ENCODE data around the gene BOLL. TPM values are rescaled to one million over a fixed set of nuclear protein-coding genes. Genes with fewer than 3 reads are reported as not detected.
"Not testable (repeated sequence)": the region's sequence is repeated elsewhere in the genome, so short reads cannot be mapped to it uniquely, and the experiment has no call there.

BOLL gene
- total RNA-seq, 1 donor from 2014 or later = not detected

DNA sequence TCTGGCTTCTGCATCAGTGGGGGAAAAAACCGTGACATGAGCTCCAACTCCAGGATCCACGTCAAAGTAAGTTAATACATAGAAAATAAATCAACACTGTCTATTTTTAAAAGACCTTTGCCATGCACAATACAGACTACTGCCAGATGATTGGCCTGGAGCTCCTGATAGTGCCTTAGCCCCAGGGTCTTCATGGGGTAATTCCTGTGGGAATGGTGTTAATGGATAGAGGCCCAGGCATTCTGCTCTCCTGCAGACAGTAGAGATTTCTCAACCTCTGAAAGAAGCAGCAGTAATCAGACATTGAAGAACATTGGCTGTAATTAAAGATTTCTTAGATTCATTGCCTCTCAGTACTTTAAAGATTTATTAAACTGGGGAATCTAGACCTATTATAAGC, 15.0 kb upstream of the BOLL start:
- intact Hi-C loops (cut with DNase I) = no loop called here
- DNase-seq (ENCODE audit: low spot score) = no peak

DNA sequence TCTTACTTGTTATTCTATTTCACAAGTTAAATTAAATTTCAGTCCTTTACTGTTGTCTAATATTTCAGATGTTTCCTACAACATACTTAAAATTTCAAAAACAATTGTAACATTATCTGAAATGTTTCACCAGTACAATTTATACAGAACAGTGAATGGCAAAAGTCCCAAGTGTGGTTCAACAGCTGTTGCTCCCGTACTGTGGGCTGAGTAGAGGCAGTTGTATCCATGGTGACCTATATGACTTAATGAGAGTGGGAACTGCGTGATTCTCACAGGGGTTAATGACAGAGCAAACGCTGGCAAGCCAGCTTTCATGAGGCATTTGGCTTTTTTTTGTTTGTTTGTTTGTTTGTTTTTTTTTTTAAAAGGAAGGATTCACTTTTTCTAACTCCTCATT, 13.9 kb upstream of the BOLL start:
- intact Hi-C loops (cut with DNase I) = no loop called here
- no peak for DNase-seq (ENCODE audit: low spot score)

GRCh38 chr2:197798187-197798586, 13.1 kb upstream of the BOLL start:
- intact Hi-C loops (cut with DNase I) = no loop called here
- DNase-seq (ENCODE audit: low spot score) = no peak

- intact Hi-C loops (cut with DNase I) = no loop called here
- no peak for DNase-seq (ENCODE audit: low spot score)
These were observed 10.2 kb upstream of the BOLL start for GRCh38 chr2:197795277-197795676.

- intact Hi-C loops (cut with DNase I) = no loop called here
- no peak for DNase-seq (ENCODE audit: low spot score)
These were observed 8.3 kb upstream of the BOLL start for GRCh38 chr2:197793456-197793855.

DNA sequence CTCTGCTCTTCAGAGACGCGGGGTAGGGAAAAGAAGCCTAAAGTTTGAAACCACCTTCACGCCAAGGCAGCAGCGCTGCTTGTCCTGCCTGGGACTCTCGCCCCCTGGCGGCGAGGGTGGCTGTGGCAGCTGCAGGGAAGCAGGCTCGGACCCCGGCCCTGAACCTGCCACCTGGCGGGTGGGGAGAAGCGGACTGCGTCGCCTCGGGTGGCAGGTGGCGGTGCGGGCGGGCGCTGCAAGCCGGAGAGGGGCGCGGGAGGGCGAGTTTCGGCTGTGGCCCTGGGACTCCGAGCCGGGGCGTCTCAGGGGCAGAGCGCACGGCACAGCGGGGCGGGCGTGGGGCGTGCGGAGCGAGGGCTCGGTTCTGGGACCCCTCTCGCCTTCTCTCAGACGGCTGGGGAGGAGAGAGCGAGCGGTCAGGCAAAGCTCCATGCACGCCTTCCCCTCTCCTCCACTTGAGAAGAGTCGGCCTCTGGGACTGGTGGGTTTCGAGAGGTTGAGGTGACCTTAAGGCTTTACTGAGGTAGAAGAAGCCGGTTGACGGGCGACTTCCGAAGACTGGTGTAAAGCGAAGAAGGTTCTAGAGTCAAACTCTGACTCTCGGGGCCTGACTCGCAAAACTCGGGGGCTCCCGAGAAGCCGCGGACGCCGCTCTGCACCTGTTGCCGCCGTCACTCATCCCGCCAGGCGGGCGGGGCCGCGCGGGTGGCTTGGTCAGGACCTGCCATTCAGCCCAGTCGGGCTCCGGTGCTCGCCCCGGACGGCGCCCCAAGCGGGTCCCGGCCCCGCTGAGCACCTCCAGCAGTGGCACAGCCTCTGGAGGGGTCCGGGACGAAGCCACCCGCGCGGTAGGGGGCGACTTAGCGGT, 1.1 kb upstream of the BOLL start:
- intact Hi-C loops (cut with DNase I) = no loop called here
- DNase-seq (ENCODE audit: low spot score) = no peak

GRCh38 chr2:197782126-197782525, 3.0 kb downstream of the BOLL start:
- intact Hi-C loops (cut with DNase I) = no loop called here
- no peak for DNase-seq (ENCODE audit: low spot score)

GRCh38 chr2:197779261-197779660, 5.9 kb downstream of the BOLL start:
- intact Hi-C loops (cut with DNase I) = loop anchor here (5.0 to 10.0 kb wide), 2 partner anchors 72 to 284 kb away; partner anchors contain the start of genes HSPD1 and MARS2
- no peak for DNase-seq (ENCODE audit: low spot score)

GRCh38 chr2:197777823-197778407, 7.2 kb downstream of the BOLL start:
- DNase-seq (ENCODE audit: low spot score) = no peak
- intact Hi-C loops (cut with DNase I) = loop anchor here (5.0 to 10.0 kb wide), 2 partner anchors 71 to 283 kb away; partner anchors contain the start of genes HSPD1 and MARS2

- DNase-seq (ENCODE audit: low spot score) = peak; percentile 72
- intact Hi-C loops (cut with DNase I) = no loop called here
These were observed 24.8 kb downstream of the BOLL start for GRCh38 chr2:197760293-197760657.

DNA sequence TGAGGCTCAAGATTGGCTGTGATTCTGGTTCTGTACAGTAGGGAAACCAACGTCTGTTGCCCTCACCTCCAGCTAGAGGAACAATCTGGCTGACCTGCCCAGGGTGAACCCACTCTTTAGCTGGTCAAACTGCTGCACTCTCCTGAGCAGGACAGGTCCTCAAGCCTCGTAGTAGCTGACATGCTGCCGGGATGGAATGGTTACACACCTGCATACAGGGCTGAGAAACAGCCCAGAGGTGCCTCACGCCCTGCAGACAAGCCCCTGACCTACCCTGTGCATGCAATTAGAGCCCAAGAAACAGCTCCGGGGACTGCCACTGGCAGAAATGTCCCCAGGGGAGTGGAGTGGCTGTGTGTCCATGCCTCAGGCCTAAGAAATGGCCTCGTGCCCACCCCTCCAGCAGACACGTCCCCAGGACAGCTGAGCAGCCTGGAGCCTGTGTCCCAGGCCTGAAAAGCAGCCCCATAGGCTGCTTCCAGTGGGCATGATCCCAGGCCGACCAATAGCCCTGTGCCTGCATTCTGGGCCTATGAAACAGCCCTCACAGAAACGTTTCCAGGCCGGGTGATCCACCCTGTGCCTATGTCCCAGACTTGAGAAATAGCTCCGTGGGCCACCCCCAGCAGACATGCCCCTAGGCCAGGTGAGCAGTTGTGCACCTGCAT, 25.4 kb downstream of the BOLL start:
- intact Hi-C loops (cut with DNase I) = no loop called here
- DNase-seq (ENCODE audit: low spot score) = peak; percentile 54

DNA sequence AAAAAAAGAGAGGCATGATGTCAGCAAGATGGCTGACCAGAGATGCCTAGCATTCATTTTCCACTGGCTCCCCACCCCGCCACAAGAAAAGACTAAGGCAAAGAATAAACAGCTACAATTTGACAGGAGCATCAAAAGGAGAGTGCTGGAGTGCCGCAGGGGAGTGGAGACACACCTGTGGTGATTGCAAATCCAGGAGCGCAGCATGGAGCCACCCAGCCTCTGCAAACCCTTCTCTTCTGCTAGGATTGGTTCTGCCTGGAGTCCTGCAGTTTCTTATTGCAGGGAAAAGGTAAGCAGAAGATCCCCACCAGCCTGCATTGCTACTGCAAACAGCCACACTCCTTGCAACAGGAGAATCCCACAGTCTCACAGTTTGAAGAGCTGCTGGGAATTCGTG, 26.1 kb downstream of the BOLL start:
- DNase-seq (ENCODE audit: low spot score) = no peak
- intact Hi-C loops (cut with DNase I) = no loop called here

DNA sequence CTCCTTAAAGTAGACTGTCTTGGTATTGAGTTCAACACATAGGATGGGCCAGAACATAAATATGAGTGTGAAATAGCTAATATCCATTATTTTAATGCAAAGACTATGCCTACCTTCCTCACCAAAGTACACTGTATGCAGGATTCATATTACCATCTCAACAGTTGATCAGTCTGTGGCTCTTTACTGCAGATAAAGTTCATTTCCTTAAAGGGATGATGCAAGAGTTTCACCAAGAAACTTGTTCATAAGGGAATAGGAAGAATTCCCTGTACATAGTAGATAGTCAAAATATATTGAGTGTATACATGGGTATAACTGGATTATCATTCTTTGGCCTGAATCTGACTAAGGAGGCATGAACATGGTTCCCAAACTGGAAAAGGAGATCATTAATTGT, 44.9 kb downstream of the BOLL start:
- intact Hi-C loops (cut with DNase I) = no loop called here

GRCh38 chr2:197728555-197729544, 56.3 kb downstream of the BOLL start:
- intact Hi-C loops (cut with DNase I); DNase-seq (ENCODE audit: low spot score): not testable (repeated sequence)

More for the DNA sequence above, 44.9 kb downstream of the BOLL start:
- no peak for DNase-seq (ENCODE audit: low spot score)

DNA sequence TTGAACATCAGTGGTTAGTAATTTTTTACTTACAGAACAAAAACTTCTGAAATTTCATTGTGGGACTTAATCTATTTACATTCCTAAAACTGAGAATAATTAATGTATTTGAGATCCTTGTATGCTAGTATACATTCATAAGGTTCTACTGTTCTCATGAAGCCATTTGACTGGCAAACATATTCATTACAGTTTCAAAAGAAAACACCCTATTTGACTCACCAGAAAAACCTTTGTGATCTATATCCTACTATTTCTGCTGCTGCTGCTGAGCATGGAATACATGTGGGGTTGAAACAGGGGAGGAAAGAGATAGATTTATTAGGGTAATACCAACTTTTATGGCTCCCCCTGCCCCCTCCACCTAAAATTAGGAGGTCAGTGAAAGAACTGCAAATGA, 58.1 kb downstream of the BOLL start:
- intact Hi-C loops (cut with DNase I) = no loop called here
- DNase-seq (ENCODE audit: low spot score) = no peak

DNA sequence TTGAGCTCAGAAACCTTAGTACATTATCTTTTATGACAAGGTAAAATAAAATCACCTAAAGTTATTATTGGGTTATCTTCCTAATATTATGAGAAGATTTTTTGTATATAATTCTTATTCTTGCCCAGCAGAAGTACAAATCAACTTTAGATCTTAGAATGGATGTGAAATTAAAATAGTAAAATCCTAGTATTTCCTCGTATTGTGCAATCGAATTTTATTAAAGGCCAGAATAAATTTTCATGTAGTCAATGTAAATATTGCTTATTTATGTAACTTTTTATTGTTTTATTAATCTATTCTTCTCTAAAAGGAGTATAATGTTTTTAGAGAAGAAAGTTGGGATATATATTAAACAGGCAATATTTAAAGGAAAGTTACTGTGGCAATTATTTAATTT, 67.3 kb downstream of the BOLL start:
- DNase-seq (ENCODE audit: low spot score) = no peak
- intact Hi-C loops (cut with DNase I) = no loop called here

DNA sequence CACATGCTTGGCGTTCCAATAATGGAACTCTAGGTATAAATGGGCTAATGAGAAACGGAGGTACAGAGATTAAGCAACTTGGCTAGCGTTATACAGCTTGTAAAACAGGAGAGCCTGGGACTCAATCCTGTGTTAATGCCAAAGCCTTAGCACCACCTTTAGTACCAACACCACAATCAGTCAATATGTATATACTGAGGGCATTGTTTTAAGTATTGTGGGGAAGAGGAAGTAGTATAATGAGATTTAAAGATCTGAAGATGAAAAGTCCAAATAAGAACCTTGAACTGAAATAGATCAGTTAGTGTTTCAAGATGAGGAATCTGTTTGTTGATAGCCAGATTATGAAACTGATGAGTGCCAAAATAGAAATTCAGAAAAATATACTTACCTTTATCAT, 71.8 kb downstream of the BOLL start:
- intact Hi-C loops (cut with DNase I) = no loop called here
- DNase-seq (ENCODE audit: low spot score) = no peak

DNA sequence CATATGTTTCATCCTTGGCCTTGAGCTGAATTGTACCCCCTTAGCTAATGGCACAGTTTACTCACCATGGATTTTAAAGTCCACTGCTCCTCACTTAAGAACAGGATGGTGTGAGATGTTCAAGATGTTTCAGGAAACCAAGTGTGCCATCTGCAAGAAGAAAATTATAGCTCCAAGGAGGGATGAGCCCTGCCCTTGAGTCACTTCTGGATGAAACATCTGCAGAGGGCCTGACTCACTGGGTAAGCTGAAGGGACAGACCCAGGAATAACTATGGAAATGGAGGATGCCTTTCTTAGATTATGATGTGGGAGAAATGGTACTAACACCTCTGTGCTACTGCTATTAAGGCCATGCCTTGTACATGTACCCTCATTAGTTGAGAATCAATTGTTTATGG, 73.5 kb downstream of the BOLL start:
- DNase-seq (ENCODE audit: low spot score) = no peak
- intact Hi-C loops (cut with DNase I) = no loop called here

DNA sequence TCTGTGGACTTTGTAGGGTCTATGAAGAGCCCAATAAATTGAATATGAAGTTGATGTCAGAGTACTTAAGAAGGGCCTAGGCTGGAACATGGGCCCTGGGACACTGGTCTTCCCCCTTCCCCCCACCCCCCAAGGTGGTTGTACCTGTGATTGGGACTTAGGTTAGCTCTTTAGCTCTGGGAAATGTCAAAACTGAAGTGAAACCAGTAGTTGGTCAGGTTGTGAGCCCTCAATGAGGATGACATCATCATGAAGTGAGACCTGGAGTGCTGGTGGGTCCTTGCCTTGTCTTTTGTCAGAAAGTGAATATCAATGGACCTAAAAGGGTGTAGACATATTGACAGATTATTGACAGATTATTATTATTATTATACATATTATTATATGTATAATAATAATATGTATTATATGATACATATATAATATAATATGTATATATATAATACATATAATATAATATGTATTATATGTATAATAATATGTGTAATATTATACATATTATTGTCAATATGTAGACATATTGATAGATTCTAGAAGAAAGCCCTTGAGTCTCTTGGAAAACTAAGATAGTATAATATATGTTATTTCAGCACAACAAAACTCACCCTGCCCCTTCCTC, 74.6 kb downstream of the BOLL start:
- no peak for DNase-seq (ENCODE audit: low spot score)
- intact Hi-C loops (cut with DNase I) = no loop called here
